GM12892 (cell line): ENCODE data around the gene SORCS2.

Source experiments
- POLR2A ChIP-seq: IDR thresholded peaks from 2 replicates; pipeline ENCODE4 v1.6.1; 2011; ENCODE audit warnings: low read depth, low read length, control low read depth
- POLR2AphosphoS5 ChIP-seq: IDR thresholded peaks from 2 replicates; pipeline ENCODE4 v1.6.1; 2011; ENCODE audit warnings: low read depth, low read length, control low read depth
- TAF1 ChIP-seq: IDR thresholded peaks from 2 replicates; pipeline ENCODE4 v1.6.1; 2011; ENCODE audit warnings: low read depth, mild to moderate bottlenecking, control low read depth, low read length, borderline replicate concordance

DNA sequence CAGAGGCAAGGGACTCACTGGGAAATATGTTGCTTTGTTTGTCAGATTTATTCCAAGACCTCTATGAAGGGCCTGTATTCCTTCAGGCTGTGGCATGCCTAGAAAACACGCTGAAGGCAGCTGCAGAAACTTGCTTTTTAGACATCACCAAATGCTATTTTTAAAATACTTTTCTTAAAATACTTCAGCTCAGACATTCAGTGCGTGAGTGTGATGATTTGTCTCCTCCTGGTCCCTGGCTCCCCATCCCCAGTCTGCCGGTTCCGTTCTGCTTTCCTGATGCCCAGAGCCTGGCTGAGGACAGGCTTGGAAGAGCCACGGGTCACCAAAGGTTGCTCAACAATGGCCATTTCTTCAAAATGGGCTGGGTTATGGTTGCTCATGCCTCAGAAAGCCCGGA, 187.4 kb downstream of the SORCS2 start:
- TF ChIP-seq POLR2AphosphoS5 (no peak), POLR2A (no peak), TAF1 (no peak)
